Omental fat pad (tissue), 4 donors: Measurements from ENCODE around the gene CREB5. TPM values are rescaled to one million over a fixed set of nuclear protein-coding genes. Genes with fewer than 3 reads are reported as not detected.

ENCODE experiments used
- ATAC-seq: fragments of 150-250 bp; one replicate; pipeline ENCODE4 v1.9.1; 2016; ENCODE audit warnings: mild to moderate bottlenecking, moderate library complexity; ENCODE audit not compliant: low FRiP score
- DNase-seq: peaks from one replicate; pipeline ENCODE4 v3.0.0-alpha.2; 2019; ENCODE audit warnings: low spot score
- CTCF ChIP-seq, 3 donors: fragments of 450-650 bp; IDR thresholded peaks; one replicate each; pipeline ENCODE4 v1.5.1; 2016 to 2017; ENCODE audit warnings: antibody characterized with exemption in 3 of 3, mild to moderate bottlenecking in 3 of 3, moderate library complexity in 2 of 3
- total RNA-seq, 4 donors: library from RNA; depleted of rRNA; stranded (reverse); fragments of >200 nt; gene quantifications; one replicate each; pipeline ENCODE4 v1.1.0, GENCODE V29; 2016

The CREB5 gene
- total RNA-seq, 4 donors from 2014 or later: 27.9 to 87.0 (median 42.9) TPM

DNA sequence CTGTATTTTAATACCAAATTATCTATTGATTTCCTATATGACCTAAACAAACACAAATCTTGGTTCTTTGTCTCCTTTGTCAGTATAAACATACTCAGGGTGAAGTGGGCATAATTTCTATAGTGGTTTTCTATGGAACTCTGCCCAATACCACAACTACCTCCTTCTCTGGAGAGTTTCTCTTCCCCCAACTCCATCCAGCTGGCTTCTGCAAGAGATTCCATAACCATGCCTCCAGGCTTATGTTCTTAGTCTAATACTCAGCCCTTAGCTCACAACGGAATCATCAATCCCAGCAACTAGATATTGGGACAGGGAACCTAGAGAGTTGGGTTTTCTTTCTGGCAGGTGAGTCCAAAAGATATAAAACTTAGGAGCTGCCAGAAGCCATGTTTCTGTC is 418.5 kb downstream of the CREB5 start:
- DNase-seq (no peak), ATAC-seq (no peak)
- TF ChIP-seq CTCF (IDR thresholded peaks at IDR 0.05): no peak

DNA sequence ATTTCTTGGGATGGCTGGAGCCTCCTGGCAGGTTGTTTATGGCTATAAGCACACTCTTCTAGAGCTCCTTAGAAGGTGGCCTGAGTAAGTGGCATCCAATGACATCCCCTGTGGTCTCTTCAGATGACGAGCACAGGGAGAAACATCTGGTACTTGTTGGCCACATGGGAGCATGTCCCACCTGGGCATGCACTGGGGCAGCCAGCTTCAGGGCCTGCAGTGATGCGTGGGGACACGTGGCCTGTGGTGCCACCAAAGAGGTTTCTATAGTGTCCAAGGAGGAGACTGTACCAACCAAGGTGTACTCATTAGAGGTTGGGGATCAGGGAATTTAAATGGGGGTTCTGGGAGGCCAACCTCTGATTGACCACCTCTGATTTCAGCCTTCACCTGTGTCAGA is 420.4 kb downstream of the CREB5 start:
- DNase-seq (no peak), ATAC-seq (no peak)
- TF ChIP-seq CTCF (IDR thresholded peaks at IDR 0.05): no peak

- TF ChIP-seq CTCF (IDR thresholded peaks at IDR 0.05): no peak
- ATAC-seq (no peak), DNase-seq (no peak)
These were observed 423.5 kb downstream of the CREB5 start for GRCh38 chr7:28835800-28836199.

DNA sequence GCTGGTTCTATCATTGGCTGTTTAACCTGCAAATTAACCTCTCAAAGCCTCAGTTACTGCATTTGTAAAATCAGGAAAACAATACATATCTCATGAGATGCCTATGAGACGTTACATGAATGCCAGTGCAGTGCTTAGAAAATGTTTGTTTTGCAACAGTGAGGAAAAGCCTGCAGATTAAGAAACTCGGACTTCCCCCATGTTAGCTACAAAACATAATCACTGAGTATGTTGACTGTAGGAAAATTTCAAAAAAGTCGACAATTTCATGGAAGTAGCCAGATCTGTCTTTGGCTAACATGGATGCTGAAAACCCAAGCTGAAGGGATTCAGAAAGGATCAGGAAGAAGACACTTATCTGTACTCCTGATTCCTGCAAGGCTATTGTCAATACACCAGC is 424.4 kb downstream of the CREB5 start:
- DNase-seq (no peak), ATAC-seq (no peak)

GRCh38 chr7:28837216-28837615 is 424.9 kb downstream of the CREB5 start:
- ATAC-seq (no peak), DNase-seq (no peak)
- TF ChIP-seq CTCF (IDR thresholded peaks at IDR 0.05): no peak

More for the DNA sequence above, 424.4 kb downstream of the CREB5 start:
- TF ChIP-seq CTCF (IDR thresholded peaks at IDR 0.05): no peak

DNA sequence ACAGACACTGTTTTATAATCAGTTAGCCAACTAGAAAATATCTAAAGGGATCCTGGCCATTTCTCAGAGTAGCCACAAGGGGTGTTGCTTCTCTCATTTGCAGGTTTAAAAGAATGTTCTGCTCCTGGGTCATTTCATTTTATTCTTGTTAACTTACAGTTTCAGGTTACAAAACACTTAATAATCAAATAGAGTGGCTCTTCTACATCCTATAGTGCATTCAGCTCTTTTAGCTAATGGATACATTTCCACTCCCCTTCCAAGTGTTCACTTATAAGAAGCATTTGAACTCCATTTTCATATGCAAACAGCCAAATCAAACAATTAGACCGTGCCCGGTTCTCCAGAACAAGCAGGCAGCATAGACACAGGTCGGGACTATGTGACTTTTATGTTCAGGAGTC is 428.3 kb downstream of the CREB5 start:
- DNase-seq (no peak), ATAC-seq (no peak)
- no peak for TF ChIP-seq CTCF (IDR thresholded peaks at IDR 0.05)

GRCh38 chr7:28841766-28842165 is 429.4 kb downstream of the CREB5 start:
- DNase-seq (no peak), ATAC-seq (no peak)
- TF ChIP-seq CTCF (IDR thresholded peaks at IDR 0.05): no peak
